HG03469 (cell line): ENCODE measurements around the gene GPS2.

ENCODE experiments used
- ATAC-seq: cut with Tn5 transposase; IDR thresholded peaks from one replicate; pipeline ENCODE4 v1.9.1; 2021; ENCODE audit warnings: mild to moderate bottlenecking, moderate library complexity, moderate number of reproducible peaks; ENCODE audit not compliant: unreplicated experiment

The GPS2 gene

DNA sequence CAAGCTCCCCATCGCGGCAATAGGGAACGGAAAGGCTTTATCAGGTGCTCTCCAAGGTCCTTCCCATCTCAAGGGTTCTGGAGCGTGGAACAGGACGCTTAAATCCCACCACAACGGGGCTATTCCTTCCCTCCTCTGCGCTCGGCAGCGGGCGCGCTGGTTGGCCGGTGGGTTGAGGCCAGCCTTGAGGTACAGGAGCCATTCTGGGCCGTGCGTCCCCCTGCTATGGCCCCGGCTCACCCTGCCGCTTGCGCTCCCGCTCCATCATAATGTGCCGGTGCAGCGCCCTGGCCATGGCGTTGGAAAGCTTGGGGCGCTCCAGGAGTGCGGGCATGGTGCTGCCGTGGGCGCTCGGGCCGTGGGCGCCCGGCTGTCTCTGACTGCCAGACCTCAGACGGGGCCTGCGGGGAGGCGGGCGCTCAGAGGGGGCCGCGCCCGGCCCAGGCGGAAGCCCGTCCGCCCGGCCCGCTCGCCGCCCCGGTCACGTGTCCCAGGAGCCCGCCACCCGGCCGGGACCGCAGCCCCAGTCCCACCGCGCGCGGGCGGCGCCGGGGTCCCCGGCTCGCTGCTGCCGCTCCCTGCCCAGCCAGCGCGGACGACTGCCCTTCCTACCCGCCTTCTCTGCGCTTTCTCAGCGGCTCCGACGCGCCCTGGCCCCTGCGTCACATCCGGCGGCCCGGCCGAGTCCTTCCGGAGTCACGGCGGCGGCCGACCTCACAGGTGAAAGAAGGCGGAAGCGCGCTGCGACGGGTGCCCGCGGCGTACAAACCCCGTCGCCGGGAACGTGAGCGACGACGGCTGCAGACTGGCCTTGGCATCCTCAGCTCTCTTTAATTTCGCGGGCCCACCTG lies at the start of gene GPS2:
GPS2 (minus strand) TSS at position 642 of the 851 bp plus-strand sequence; CDS start at position 334, 308 bp downstream.
- peak; percentile 37 for ATAC-seq

- ATAC-seq, result no peak
Observed at GRCh38 chr17:7363311-7363710, 48.2 kb upstream of the GPS2 start.

GRCh38 chr17:7361906-7362305 lies 46.7 kb upstream of the GPS2 start:
- no peak for ATAC-seq

GRCh38 chr17:7357381-7357780 lies 42.2 kb upstream of the GPS2 start:
- ATAC-seq, result no peak

DNA sequence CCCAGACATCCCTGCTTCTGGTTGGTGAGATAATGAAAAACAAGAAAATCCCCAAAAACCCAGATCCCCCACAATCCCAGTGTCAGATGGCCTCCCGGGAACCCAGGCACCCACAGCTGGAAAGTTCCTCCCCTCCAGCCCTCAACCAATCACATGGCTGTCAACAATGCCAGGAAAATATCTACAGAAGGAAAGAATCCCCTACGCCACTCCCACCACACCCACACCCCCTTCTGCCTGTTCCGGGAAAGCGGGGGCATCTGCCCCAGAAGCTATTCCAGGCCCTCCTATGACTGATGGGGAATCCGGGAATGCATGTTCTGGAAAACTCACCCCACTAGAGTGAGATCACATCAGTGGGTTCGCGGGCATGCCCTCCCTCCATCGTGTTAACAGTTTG lies 41.6 kb upstream of the GPS2 start:
- ATAC-seq, result no peak

- ATAC-seq, result no peak
Observed at GRCh38 chr17:7356072-7356549, 41.0 kb upstream of the GPS2 start.

GRCh38 chr17:7355573-7355972 lies 40.4 kb upstream of the GPS2 start:
- ATAC-seq, result no peak

DNA sequence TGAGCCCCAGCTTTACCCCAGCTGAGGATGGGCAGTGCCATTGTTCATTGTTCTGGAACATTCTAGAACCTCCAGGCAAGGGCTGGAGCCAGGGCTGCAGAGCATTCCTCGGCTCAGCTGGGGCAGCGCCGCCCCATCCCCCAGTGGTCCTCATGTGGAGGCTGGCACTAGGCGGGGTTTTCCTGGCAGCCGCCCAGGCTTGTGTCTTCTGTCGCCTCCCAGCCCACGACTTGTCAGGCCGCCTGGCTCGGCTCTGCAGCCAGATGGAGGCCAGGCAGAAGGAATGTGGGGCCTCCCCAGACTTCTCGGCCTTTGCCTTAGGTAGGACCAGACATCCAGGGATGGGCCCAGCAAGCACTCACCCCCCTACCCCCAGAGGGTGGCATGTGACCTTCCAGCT lies 39.9 kb upstream of the GPS2 start, which contains the start of gene TMEM95:
TMEM95 (plus strand) TSS at position 104 of the 400 bp plus-strand sequence; CDS start at position 153, 49 bp downstream.
- ATAC-seq, result no peak

GRCh38 chr17:7354262-7354843 lies 39.2 kb upstream of the GPS2 start:
- ATAC-seq, result no peak

DNA sequence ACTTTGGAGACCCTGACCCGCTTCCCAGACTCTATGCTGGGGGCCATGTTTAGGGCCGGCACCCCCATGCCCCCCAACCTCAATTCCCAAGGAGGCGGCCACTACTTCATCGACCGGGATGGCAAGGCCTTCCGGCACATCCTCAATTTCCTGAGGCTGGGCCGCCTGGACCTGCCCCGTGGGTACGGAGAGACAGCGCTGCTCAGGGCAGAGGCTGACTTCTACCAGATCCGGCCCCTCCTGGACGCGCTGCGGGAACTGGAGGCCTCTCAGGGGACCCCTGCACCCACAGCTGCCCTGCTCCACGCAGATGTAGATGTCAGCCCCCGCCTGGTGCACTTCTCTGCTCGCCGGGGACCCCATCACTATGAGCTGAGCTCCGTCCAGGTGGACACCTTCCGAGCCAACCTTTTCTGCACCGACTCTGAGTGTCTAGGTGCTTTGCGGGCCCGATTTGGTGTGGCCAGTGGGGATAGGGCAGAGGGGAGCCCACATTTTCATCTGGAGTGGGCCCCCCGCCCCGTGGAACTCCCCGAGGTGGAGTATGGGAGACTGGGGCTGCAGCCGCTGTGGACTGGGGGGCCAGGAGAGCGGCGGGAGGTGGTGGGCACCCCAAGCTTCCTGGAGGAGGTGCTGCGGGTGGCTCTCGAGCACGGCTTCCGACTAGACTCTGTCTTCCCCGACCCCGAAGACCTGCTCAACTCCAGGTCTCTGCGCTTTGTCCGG lies 37.9 kb upstream of the GPS2 start:
- ATAC-seq, result no peak

DNA sequence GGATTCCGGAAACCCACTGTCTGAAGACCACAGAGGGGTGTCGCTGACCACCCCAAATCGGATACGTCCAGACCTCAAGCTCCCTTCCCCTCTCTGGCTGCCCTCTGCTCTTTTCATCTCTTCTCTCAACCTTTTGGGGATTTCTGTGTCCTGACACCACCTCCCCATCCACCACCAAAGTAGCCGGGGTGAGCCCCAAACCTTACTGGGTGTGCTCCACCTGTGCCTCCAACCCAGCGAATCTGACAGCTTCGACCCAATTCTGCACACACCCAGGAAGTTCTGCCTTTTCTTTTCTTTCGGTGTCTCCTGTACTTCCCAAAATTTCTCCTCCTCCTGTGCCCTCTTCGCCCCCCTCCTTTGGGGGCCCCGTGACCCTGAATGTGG lies 37.3 kb upstream of the GPS2 start:
- ATAC-seq, result no peak

DNA sequence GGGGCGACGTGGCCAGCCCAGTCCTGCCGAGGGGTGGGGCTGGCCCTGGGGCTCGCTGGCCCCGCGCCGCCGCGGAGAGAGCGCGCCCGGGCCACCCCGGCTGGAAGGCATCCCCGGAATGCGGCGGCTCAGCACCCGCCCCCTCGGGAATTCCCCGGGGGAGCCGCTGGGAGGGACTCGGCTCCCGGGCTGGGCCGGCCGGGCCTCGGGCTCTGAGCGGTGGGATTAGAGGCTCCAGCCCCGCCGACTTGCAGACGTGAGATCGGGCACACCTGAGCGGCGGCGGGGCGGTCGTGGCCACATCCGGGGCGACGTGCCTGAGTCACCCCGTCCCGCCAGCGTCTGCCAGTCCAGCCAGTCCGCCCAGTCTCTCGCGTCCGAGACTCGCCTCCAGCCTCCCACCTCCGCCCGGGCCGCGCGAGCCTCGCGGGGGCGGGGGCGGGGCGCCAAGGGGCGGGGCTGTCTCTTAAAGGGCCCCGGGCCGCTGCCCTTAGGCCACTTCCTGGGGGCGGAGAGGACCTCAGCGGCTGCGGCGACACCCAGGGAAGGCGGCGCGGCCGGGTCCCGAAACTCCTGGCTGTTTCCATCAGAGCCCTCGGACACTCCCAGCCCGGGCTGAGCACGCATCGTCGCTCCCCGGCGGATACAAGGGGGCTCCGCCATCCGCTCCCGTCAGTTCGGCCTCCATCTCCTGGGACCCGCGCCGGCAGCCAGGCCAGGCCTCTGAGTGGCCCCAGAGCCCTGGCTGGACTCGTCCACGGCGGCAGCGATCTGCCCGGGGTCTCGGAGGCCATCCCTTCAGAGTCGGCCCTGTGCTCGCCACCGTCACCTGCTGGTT lies 36.7 kb upstream of the GPS2 start, which contains the start of gene KCTD11:
KCTD11 (plus strand) TSS at position 498 of the 838 bp plus-strand sequence.
- peak; percentile 32 for ATAC-seq

DNA sequence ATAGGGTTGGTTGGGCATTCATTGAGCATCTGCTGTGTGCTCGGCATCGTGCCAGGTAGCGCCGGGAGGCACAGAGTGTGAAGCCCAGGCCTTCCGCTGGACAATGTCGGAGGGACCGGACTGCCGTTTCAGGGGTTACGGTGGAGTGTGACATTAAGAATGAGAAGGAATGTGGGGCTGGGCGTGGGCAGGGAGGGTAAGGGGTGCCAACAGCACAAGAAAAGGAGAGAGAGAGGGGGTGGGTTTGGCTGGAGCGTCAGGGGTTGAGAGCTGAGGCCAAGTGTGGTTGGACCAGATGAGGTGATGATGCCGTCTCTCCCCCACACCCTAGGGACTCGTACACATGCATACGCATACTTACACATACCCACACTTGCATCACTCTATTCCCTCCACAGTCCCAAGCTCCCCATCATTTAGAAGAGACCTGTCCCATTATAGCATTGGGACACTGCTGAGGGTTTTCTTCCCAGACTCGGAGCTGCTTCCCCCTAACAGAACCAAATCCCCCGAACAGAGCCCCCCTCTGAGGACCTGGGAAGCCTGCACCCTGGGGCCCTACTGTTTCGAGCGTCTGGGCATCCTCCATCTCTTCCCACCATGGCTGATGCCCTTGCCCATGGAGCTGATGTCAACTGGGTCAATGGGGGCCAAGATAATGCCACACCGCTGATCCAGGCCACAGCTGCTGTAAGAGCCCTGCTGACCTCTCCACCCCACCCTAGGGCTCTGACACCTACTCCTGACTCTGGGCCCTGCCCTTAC lies 33.5 kb upstream of the GPS2 start:
- no peak for ATAC-seq

DNA sequence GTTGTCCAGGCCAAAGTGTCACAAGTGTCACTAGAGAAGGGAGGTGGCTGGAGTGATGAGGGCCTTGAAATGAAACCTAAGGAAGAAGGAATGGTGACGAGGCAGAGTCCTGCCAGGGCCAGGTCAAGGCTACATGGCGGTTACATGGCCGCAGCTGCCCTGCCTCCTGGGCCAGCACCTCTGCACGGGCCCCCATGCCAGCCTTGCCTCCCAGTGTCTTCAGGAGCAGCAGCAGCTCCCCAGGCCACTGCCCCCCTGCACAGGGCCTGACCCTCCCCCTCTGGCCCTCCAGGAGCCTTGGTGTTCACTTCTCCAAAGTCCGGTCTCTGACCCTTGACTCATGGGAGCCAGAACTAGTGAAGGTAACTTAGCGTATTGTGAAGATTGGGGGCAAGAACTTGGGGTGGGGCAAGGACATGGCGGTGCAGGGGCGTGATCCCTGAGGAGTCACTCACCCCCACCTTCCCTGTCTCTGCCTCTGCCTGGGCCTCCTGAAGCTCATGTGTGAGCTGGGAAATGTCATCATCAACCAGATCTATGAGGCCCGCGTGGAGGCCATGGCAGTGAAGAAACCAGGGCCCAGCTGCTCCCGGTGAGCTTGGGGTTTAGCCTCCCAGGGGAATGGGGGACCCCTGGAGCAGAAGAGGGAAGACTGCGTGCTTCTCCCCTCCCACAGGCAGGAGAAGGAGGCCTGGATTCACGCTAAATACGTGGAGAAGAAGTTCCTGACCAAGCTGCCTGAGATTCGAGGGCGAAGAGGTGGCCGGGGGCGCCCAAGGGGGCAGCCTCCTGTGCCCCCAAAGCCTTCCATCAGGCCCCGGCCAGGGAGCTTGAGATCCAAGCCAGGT lies 32.7 kb upstream of the GPS2 start:
- ATAC-seq, result no peak

GRCh38 chr17:7346761-7347614 lies 31.8 kb upstream of the GPS2 start:
- ATAC-seq, result no peak

DNA sequence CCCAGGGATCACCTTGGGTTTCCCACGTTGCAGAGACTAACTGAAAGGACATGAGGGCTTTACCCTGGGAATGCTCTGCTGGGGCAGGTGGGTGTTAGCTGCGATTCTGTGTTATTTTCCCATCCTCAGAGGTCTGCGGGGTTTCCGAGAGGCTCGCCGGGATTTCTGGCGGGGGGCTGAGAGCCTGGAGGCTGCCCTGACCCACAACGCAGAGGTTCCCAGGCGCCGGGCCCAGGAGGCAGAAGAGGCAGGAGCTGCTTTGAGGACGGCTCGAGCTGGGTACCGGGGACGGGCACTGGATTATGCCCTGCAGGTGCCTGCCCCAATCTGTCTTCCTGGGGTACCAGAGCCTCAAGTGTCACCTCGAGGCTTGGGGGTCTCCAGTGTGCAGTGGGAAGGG lies 28.1 kb upstream of the GPS2 start:
- ATAC-seq, result no peak

DNA sequence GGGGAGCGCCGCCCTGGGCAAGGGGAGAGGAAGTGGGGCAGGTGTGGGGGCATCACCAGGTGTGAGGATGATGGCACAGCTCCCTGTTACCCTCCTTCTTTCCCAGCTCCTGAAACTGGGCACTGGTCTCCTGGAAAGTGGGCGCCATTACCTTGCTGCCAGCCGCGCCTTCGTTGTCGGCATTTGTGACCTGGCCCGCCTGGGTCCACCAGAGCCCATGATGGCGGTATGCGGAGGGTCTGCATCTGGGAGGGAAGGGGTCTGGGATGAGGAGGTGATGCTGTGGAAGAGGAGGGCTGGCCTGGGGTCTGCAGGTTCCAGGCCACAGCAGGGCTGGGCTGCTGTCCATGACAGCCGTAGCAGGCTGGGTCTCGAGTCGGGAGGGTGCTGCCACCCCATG lies 26.7 kb upstream of the GPS2 start:
- ATAC-seq, result no peak

DNA sequence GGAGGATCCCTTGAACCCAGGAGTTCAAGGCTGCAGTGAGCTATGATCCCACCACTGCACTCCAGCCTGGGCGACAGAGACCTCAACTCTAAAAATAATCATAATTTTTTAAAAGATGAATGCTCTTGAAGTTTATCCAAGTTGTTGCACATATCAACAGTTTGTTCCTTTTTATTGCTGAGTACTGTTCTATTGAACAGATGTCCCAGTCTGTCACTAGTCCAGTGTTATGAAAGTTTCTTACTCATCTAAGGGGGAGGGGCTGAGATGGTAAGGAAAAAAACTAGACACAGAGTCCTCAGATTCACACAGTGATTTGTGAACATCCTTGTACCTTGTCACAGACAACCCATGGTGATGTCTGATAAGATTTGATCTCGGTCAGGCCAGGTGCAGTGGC lies 25.0 kb upstream of the GPS2 start:
- ATAC-seq, result no peak
